Parathyroid adenoma (tissue), 2 donors: ENCODE measurements around the gene STRIP2.
"Not testable (repeated sequence)": the region's sequence is repeated elsewhere in the genome, so short reads cannot be mapped to it uniquely, and the experiment has no call there.

ENCODE experiments used
- H2AFZ ChIP-seq: fragments of 300-600 bp; sonication (generic); one replicate; pipeline ENCODE4 v1.7.0; 2017; ENCODE audit warnings: antibody characterized with exemption, mild to moderate bottlenecking
- H3K27ac ChIP-seq: fragments of 300-600 bp; sonication (generic); one replicate; pipeline ENCODE4 v1.7.0; 2017
- H3K27me3 ChIP-seq: fragments of 300-600 bp; sonication (generic); one replicate; pipeline ENCODE4 v1.7.0; 2017; ENCODE audit warnings: low read length; ENCODE audit not compliant: control insufficient read depth, insufficient read depth
- H3K36me3 ChIP-seq: fragments of 300-600 bp; sonication (generic); one replicate; pipeline ENCODE4 v1.7.0; 2017; ENCODE audit warnings: low read length; ENCODE audit not compliant: control insufficient read depth, insufficient read depth
- H3K4me1 ChIP-seq: fragments of 300-600 bp; sonication (generic); one replicate; pipeline ENCODE4 v1.7.0; 2017; ENCODE audit warnings: control low read depth
- H3K4me2 ChIP-seq: fragments of 300-600 bp; sonication (generic); one replicate; pipeline ENCODE4 v1.7.0; 2017; ENCODE audit warnings: low read length
- H3K4me3 ChIP-seq: fragments of 300-600 bp; sonication (generic); one replicate; pipeline ENCODE4 v1.7.0; 2017; ENCODE audit warnings: low read depth, low read length
- H3K79me2 ChIP-seq: fragments of 300-600 bp; sonication (generic); one replicate; pipeline ENCODE4 v1.7.0; 2017; ENCODE audit warnings: control low read depth
- H3K9ac ChIP-seq: fragments of 300-600 bp; sonication (generic); one replicate; pipeline ENCODE4 v1.7.0; 2017; ENCODE audit warnings: mild to moderate bottlenecking
- H3K9me3 ChIP-seq: fragments of 300-600 bp; sonication (generic); one replicate; pipeline ENCODE4 v1.7.0; 2017; ENCODE audit warnings: low read length; ENCODE audit not compliant: control insufficient read depth
- TF ChIP-seq, protein P1 (sequence below): fragments of 300-600 bp; sonication (generic); IDR thresholded peaks from one replicate; pipeline ENCODE4 v1.7.0; 2017; ENCODE audit warnings: antibody characterized with exemption, mild to moderate bottlenecking
- donor health status: primary hyperparathyroidism.

Gene STRIP2

DNA sequence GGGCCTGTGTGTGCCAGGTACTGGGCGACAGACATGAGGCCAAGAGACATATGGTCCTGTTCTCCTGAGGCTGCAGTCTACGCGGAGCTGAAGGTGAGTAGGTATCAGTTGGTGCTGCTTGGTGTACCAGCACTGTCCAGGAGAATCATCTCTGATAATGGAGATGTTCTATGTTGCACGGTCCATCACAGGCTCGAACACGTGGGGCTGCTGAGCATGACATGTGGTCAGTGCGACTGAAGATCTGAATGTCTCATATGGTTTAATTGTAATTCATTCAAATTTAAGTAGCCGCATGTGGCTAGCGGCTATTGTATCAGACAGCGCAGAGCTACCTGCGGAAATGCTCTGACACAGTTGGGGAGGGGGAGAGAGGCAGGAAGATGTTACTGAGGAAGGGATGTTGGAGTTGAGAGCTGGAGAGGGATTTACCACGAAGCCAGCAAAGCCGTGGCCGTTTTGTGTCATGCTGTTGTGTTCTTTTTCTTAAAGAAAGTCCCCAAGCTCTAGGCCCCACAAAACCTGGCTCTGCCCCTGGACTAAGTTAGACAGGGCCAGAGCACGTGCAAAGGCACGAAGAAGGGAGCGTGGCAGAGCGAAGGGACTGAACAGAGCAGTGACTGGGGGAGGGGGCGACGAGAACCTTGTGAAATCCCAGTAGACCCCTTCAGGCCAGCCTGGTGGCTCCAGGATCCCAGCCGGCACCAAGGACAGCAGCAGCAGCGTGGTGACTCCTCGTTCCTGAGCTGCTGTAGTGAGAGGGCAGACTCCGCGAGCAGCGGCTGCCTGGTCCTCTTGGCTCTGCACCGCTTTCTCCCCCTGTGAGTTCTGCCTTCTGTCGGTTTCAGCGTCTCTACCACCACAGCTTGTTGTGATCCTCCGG, 88.1 kb downstream of the STRIP2 start:
- Histone ChIP-seq H2AFZ (no peak overlapping the region), H3K4me2 (no peak overlapping the region), H3K4me1 (no peaks in the 10 kb centered on the region), H3K27ac (no peak overlapping the region), H3K9me3 (no peaks in the 10 kb centered on the region), H3K9ac (no peak overlapping the region), H3K36me3 (no peaks in the 10 kb centered on the region), H3K4me3 (no peak overlapping the region), H3K27me3 (no peaks in the 10 kb centered on the region), H3K79me2 (no peaks in the 10 kb centered on the region)
- TF ChIP-seq, protein P1, sequence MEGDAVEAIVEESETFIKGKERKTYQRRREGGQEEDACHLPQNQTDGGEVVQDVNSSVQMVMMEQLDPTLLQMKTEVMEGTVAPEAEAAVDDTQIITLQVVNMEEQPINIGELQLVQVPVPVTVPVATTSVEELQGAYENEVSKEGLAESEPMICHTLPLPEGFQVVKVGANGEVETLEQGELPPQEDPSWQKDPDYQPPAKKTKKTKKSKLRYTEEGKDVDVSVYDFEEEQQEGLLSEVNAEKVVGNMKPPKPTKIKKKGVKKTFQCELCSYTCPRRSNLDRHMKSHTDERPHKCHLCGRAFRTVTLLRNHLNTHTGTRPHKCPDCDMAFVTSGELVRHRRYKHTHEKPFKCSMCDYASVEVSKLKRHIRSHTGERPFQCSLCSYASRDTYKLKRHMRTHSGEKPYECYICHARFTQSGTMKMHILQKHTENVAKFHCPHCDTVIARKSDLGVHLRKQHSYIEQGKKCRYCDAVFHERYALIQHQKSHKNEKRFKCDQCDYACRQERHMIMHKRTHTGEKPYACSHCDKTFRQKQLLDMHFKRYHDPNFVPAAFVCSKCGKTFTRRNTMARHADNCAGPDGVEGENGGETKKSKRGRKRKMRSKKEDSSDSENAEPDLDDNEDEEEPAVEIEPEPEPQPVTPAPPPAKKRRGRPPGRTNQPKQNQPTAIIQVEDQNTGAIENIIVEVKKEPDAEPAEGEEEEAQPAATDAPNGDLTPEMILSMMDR, result no peak

DNA sequence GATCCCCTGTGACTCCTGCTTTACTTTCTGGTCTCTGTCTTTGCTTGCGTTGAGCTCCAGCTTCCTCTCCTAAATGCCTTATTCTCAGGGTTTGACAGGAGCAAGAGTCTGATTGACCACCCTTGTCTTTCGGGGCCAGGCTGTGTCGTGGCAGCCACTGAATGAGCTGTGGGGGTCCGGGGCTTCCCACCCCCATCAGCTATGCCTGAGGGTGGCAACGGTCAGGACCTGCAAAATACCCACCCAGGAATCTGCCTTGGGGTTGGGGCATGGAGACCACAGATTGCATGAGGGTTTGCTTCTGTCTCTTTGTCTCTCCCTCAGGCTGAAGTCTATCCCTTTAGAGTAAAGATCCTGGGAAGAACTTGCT, 88.7 kb downstream of the STRIP2 start:
- H3K27me3 ChIP-seq, result no peaks in the 10 kb centered on the region

DNA sequence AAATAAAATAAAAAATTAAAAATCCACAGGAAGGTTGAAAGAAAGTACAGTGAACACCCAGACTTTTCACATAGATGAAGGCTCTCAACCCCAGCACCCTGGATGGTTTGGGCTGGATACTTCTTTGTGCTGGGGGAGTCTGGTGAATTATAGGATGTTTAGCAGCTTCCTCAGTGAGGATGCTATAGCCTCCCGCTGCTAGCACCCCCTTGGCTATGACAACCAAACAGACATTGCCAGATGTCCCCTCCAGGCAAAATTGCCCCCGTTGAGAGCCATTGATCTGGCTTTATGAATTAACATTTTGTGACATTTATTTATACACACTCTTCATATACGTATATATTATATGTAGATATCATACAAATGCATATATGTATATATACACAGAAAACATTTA, 89.7 kb downstream of the STRIP2 start:
- Histone ChIP-seq H3K9ac (no peak overlapping the region), H3K4me3 (no peak overlapping the region), H3K27me3 (no peaks in the 10 kb centered on the region), H3K9me3 (no peaks in the 10 kb centered on the region), H3K4me2 (no peak overlapping the region), H3K36me3 (no peaks in the 10 kb centered on the region), H3K79me2 (no peaks in the 10 kb centered on the region), H2AFZ (no peak overlapping the region), H3K27ac (no peak overlapping the region), H3K4me1 (no peaks in the 10 kb centered on the region)
- TF ChIP-seq, protein P1, result no peak

More for the DNA sequence above, 88.7 kb downstream of the STRIP2 start:
- H3K4me2 ChIP-seq, result no peak overlapping the region
- H2AFZ ChIP-seq, result no peak overlapping the region
- H3K4me3 ChIP-seq, result no peak overlapping the region
- no peaks in the 10 kb centered on the region for H3K4me1 ChIP-seq
- no peaks in the 10 kb centered on the region for H3K79me2 ChIP-seq
- no peak overlapping the region for H3K27ac ChIP-seq
- no peaks in the 10 kb centered on the region for H3K36me3 ChIP-seq
- H3K9ac ChIP-seq, result no peak overlapping the region
- no peaks in the 10 kb centered on the region for H3K9me3 ChIP-seq
- TF ChIP-seq, protein P1, result no peak

DNA sequence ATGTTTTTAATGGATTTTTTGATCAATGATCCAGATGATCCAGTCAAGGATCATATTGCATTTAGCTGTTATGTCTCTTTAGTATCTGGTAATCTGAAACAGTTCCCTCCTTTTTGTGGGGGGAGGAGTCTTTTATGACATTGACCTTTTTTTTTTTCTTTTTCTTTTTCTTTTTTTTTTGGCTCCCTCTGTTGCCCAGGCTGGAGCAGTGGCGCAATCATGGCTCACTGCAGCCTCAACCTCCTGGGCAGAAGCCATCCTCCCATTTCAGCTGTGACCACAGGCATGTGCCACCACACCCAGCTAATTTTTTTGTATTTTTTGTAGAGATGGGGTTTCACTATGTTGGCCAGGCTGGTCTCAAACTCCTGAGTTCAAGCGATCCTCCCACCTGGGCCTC, 90.2 kb downstream of the STRIP2 start:
- H3K27ac ChIP-seq, H3K4me1 ChIP-seq, H3K27me3 ChIP-seq, H3K4me2 ChIP-seq, H3K36me3 ChIP-seq, H3K4me3 ChIP-seq, H3K9me3 ChIP-seq, H2AFZ ChIP-seq, H3K9ac ChIP-seq, H3K79me2 ChIP-seq: not testable (repeated sequence)

DNA sequence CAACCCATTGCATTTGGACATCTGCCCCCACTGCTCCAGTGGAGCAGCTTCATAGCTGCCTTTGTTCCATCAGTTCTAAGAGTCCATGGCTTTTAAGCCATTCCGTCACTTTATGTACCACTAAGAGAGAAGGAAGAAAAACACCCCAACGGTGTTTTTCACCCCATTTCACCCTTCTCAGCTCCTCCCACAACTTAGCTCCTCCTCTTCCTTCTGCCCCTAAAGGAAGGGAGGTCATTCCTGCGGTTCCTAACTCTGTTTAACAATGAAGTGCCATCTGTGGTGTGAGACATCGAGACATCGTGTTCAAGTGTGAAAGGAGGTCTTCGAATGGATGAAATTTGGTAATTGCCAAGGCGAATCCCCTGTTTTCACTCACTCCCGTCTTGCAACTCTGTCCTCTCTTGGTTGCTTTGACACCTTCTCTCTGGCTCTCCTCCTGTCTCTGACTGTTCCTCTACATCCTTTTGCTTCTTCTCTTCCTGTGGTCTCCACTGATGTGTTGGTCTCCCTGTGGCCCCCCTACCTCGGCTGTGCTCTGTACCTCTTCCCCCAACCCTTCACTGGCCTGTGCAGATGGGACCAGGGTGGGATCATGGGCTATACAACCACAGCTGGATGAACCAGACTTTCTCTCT, 91.1 kb downstream of the STRIP2 start:
- H3K27me3 ChIP-seq, result no peaks in the 10 kb centered on the region
- no peak overlapping the region for H3K27ac ChIP-seq
- TF ChIP-seq, protein P1, result no peak
- H3K36me3 ChIP-seq, result no peaks in the 10 kb centered on the region
- no peak overlapping the region for H3K9ac ChIP-seq
- no peak overlapping the region for H2AFZ ChIP-seq
- no peaks in the 10 kb centered on the region for H3K4me1 ChIP-seq
- H3K9me3 ChIP-seq, result no peaks in the 10 kb centered on the region
- H3K4me2 ChIP-seq, result no peak overlapping the region
- no peaks in the 10 kb centered on the region for H3K79me2 ChIP-seq
- H3K4me3 ChIP-seq, result no peak overlapping the region
